Measurements from ENCODE around the gene TJP1. TPM values are rescaled to one million over a fixed set of nuclear protein-coding genes. Genes with fewer than 3 reads are reported as not detected.
"Not testable (repeated sequence)": the region's sequence is repeated elsewhere in the genome, so short reads cannot be mapped to it uniquely, and the experiment has no call there.

TJP1 gene
- total RNA-seq, 1 donor from 2014 or later, result 159 TPM

DNA sequence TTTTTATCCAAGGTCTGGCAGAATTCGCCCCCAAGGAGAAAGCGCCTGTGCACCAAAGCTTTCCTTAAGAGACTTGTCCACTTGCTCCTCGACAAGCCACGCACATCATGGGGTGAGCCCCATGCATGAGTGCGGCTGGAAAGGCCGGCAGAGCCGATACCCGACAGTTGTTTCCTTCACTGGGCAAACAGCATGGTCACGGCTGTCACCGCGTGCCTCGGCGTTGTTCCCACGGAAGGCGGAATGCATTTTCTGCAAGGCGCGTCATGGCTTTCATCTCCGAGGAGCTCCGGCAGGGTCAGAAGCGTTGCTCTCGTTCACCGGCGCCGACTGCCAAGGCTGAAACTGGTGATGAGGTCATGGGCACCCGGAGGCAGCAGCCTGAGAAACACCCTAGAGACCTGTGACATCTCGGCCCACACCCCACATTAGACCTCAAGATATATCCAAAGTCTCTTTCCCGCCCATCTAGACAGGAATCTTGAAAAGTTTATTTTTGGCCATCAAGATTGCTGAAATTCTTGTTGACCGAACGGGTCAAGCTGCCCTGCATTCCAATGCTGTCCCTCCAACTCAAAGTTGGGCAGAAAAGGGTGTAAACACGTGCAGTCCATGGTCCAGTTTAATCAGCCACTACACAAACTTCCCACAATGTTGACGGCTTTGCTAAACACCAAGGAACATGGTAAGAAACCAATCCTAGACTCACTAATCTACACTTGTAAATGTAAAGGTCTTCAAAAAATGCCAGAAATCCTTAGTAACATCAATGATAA lies 604 bp upstream of the TJP1 start:
- peak overlapping the region; percentile 98 for H3K27ac Mint-ChIP-seq
- H3K36me3 Mint-ChIP-seq, result peaks cover 4% of the 10 kb centered on the region
- no peaks in the 10 kb centered on the region for H3K9me3 Mint-ChIP-seq
- H3K27me3 Mint-ChIP-seq (ENCODE audit: low read depth), result no peaks in the 10 kb centered on the region
- TF ChIP-seq, protein P1, sequence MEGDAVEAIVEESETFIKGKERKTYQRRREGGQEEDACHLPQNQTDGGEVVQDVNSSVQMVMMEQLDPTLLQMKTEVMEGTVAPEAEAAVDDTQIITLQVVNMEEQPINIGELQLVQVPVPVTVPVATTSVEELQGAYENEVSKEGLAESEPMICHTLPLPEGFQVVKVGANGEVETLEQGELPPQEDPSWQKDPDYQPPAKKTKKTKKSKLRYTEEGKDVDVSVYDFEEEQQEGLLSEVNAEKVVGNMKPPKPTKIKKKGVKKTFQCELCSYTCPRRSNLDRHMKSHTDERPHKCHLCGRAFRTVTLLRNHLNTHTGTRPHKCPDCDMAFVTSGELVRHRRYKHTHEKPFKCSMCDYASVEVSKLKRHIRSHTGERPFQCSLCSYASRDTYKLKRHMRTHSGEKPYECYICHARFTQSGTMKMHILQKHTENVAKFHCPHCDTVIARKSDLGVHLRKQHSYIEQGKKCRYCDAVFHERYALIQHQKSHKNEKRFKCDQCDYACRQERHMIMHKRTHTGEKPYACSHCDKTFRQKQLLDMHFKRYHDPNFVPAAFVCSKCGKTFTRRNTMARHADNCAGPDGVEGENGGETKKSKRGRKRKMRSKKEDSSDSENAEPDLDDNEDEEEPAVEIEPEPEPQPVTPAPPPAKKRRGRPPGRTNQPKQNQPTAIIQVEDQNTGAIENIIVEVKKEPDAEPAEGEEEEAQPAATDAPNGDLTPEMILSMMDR (IDR thresholded peaks at IDR 0.05; ENCODE audit: unreplicated experiment), result no peak
- H3K4me1 Mint-ChIP-seq, result peaks cover 33% of the 10 kb centered on the region
- peak overlapping the region; percentile 84 for H3K4me3 Mint-ChIP-seq
- DNase-seq (ENCODE audit: low spot score in 2 of 2, unreplicated experiment in 2 of 2), result peak; percentile 31 to 64

DNA sequence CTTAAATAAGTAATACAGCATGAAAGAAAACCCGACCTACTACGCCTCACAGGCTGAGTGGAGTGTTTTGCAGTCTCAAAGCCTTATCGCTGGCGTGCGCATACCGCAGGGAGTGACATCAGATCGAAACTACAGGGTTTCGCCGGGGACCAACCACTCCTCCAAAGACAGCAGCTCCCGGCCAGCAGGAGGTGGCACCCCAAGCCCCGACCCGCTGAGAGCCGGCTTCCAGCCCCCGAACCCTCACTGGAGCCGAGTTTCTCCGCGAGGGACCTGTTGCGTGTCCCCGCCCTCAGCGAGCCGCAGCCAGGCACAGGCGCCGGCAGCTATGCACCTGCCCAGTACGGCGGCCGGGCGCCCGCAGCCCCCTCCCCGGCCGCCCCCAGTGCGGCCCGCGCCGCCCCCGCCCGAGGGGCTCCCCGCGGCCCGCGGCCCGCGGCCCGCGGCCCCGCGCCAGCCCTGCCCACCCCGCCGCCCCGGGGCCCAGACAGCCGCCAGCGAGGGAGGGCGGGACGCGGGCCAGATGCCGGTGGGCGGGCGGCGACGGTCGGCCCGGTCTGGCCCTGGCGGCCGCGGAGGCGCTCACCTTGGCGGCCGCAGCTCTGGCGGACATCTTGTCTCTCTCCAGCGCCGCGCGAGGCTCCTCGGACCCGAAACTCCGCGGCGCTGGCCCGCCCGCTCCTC lies 710 bp downstream of the TJP1 start:
- TF ChIP-seq, protein P1 (IDR thresholded peaks at IDR 0.05; ENCODE audit: unreplicated experiment), result no peak
- Mint-ChIP-seq H3K4me1 (peaks cover 38% of the 10 kb centered on the region), H3K9me3 (peaks cover 5% of the 10 kb centered on the region)

DNA sequence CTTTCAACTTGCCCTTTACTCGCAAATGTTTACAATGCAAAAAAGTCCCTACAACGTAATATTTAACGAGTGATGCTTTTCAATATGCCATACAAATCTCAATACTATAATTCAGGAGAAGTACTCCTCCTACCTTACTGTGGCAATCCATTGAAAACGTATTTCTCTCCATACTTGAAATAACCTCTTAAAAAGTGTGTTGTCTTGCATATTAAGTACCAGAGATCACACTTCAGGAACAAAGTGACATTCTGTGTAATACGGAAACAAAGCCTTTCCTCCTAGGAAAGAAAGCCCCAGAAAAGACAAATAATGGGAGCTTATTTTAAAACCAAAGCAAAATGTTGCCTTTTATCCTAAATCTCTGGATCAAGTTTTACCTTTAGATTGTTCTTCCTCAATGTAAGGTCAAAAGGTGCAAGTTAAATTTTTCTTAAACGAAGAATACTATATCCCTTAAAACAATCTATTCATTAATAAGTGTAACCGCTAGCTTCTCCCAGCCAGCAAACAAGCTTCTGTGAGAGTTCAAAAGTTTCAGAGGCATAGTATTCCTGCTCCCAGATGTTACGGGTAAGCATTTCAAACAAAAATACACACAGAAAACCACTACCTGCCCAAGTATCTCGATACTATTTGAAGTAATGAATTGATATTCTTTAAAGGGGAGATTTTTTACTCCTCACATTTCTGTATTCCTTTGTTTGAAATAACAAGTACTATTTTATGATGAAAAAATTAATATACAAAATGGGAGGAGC lies 1.7 kb downstream of the TJP1 start:
- peaks cover 14% of the 10 kb centered on the region for H3K36me3 Mint-ChIP-seq
- H3K27me3 Mint-ChIP-seq (ENCODE audit: low read depth), result no peaks in the 10 kb centered on the region
- TF ChIP-seq, protein P1 (IDR thresholded peaks at IDR 0.05; ENCODE audit: unreplicated experiment), result no peak
- peaks cover 5% of the 10 kb centered on the region for H3K9me3 Mint-ChIP-seq
- peak overlapping the region; percentile 86 for H3K4me3 Mint-ChIP-seq
- peak overlapping the region; percentile 99 for H3K27ac Mint-ChIP-seq
- DNase-seq (ENCODE audit: low spot score in 2 of 2, unreplicated experiment in 2 of 2), result no peak
- H3K4me1 Mint-ChIP-seq, result peaks cover 48% of the 10 kb centered on the region

More for the DNA sequence above, 710 bp downstream of the TJP1 start:
- DNase-seq (ENCODE audit: low spot score in 2 of 2, unreplicated experiment in 2 of 2), result peak; percentile 74 to 85
- no peaks in the 10 kb centered on the region for H3K27me3 Mint-ChIP-seq (ENCODE audit: low read depth)
- peaks cover 14% of the 10 kb centered on the region for H3K36me3 Mint-ChIP-seq
- H3K4me3 Mint-ChIP-seq, result peak overlapping the region; percentile 86
- H3K27ac Mint-ChIP-seq, result peak overlapping the region; percentile 99

DNA sequence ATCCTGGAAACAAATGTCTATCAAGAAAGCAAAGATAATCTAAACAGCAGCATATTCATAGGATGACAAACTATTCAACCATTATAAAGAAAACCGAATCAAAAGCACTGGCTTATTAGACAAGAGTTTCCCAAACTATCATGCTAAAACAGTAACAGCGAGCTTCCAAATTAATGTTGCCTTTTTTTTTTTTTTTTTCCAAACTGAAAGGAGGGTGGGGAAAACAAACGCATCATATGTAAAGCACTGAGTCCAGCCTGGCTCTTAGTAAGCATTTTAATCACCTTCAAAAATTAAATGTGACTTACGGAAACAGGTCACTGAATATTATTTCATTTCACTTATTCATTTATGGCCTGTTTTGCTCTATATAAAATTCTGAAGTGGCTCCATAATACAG lies 2.3 kb downstream of the TJP1 start:
- H3K4me3 Mint-ChIP-seq, result peak overlapping the region; percentile 86
- H3K9me3 Mint-ChIP-seq, result peaks cover 5% of the 10 kb centered on the region
- H3K27me3 Mint-ChIP-seq (ENCODE audit: low read depth), result no peaks in the 10 kb centered on the region
- H3K36me3 Mint-ChIP-seq, result peaks cover 14% of the 10 kb centered on the region
- peak overlapping the region; percentile 99 for H3K27ac Mint-ChIP-seq
- TF ChIP-seq, protein P1 (IDR thresholded peaks at IDR 0.05; ENCODE audit: unreplicated experiment), result no peak
- H3K4me1 Mint-ChIP-seq, result peaks cover 48% of the 10 kb centered on the region
- DNase-seq (ENCODE audit: low spot score in 2 of 2, unreplicated experiment in 2 of 2), result no peak

DNA sequence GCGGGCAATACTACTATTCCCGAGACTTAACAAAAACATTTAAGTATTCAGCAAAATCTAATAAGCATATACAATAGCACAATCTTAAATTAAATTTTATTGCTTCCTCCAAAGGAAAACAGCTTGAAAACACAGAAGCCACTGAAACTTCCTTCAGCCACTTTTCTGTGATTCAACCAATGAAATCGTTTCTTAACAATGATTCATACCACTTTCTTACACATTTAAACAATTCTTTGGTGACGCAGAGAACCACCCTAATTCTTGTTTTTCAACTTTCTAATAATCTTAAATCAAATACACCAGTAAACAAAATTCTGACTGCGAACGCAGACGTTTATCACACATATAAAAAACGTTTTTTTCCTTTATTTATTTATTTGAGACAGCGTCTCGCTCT lies 4.1 kb downstream of the TJP1 start:
- DNase-seq (ENCODE audit: low spot score in 2 of 2, unreplicated experiment in 2 of 2), result no peak
- Mint-ChIP-seq H3K4me3 (no peak overlapping the region), H3K36me3 (peaks cover 14% of the 10 kb centered on the region), H3K27ac (peak overlapping the region; percentile 9), H3K27me3 (ENCODE audit: low read depth) (no peaks in the 10 kb centered on the region), H3K4me1 (peaks cover 59% of the 10 kb centered on the region), H3K9me3 (peaks cover 5% of the 10 kb centered on the region)
- TF ChIP-seq, protein P1 (IDR thresholded peaks at IDR 0.05; ENCODE audit: unreplicated experiment), result no peak

DNA sequence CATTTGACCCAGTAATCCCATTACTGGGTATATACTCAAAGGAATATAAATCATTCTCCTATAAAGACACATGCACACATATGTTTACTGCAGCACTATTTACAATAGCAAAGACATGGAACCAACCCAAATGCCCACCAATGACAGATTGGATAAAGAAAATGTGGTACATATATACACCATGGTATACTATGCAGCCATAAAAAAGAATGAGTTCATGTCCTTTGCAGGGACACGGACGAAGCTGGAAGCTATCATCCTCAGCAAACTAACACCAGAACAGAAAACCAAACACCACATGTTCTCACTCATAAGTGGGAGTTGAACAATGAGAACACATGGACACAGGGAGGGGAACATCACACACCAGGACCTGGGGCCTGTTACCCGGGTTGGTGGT lies 4.8 kb downstream of the TJP1 start:
- not testable (repeated sequence) for H3K9me3 Mint-ChIP-seq; H3K27me3 Mint-ChIP-seq (ENCODE audit: low read depth); H3K4me3 Mint-ChIP-seq; DNase-seq (ENCODE audit: low spot score in 2 of 2, unreplicated experiment in 2 of 2)
- Mint-ChIP-seq H3K4me1 (peaks cover 60% of the 10 kb centered on the region), H3K36me3 (peaks cover 14% of the 10 kb centered on the region), H3K27ac (peak overlapping the region; percentile 50)
